H1 (cell line): ENCODE measurements around the gene MPDZ. TPM values are rescaled to one million over a fixed set of nuclear protein-coding genes. Genes with fewer than 3 reads are reported as not detected.

Experiments used
- CTCF ChIA-PET: fragments of 300-600 bp; sonication (Branson Sonifier 250); formaldehyde crosslinking; loops from one replicate; lab custom pipeline; 2021; ENCODE audit not compliant: partially characterized antibody; lab: Charles Lee
- POLR2A ChIA-PET: fragments of 300-600 bp; sonication (Branson Sonifier 250); formaldehyde crosslinking; loops from one replicate; lab custom pipeline; 2021; ENCODE audit warnings: inconsistent platforms; ENCODE audit not compliant: partially characterized antibody; lab: Charles Lee
- DNase-seq, 2 experiments: peaks; one replicate each; pipeline versions ENCODE4 v3.0.0 to v3.0.0-alpha.2; 2010 to 2022; ENCODE audit warnings: low spot score in 2 of 2, low read depth in 1 of 2, mixed read lengths in 1 of 2
- FAIRE-seq: peaks from 2 replicates; lab custom pipeline; 2011; peaks lifted over from hg19 to GRCh38; lab: Jason Lieb, UNC
- H2AFZ ChIP-seq: 2 replicates; pipeline ENCODE4 v1.8.1; 2012; ENCODE audit warnings: low read length, inconsistent platforms
- H2AK5ac ChIP-seq: 2 replicates; pipeline ENCODE4 v1.6.1; 2013; ENCODE audit warnings: low read depth, low read length
- H2BK120ac ChIP-seq: replicated peaks from 2 replicates; pipeline ENCODE3; 2013; ENCODE audit warnings: low read depth, low read length, inconsistent platforms
- H2BK12ac ChIP-seq: 2 replicates; pipeline ENCODE4 v1.6.1; 2013; ENCODE audit warnings: low read depth, low read length
- H2BK15ac ChIP-seq: 2 replicates; pipeline ENCODE4 v1.6.1; 2013; ENCODE audit warnings: low read length
- H2BK20ac ChIP-seq: 2 replicates; pipeline ENCODE4 v1.6.1; 2013; ENCODE audit warnings: low read length
- H2BK5ac ChIP-seq: 2 replicates; pipeline ENCODE4 v1.6.1; 2013; ENCODE audit warnings: low read depth, low read length
- H3K14ac ChIP-seq: 2 replicates; pipeline ENCODE4 v1.6.1; 2013; ENCODE audit warnings: inconsistent platforms; ENCODE audit not compliant: insufficient read length
- H3K18ac ChIP-seq: 2 replicates; pipeline ENCODE4 v1.6.1; 2013; ENCODE audit warnings: low read length; ENCODE audit errors: extremely low read depth
- H3K23ac ChIP-seq: 2 replicates; pipeline ENCODE4 v1.6.1; 2013; ENCODE audit warnings: inconsistent platforms; ENCODE audit not compliant: insufficient read length
- H3K23me2 ChIP-seq: 2 replicates; pipeline ENCODE4 v1.6.1; 2013; ENCODE audit warnings: low read depth, low read length
- H3K27ac ChIP-seq: 2 replicates; pipeline ENCODE4 v1.6.1; 2011; ENCODE audit warnings: low read depth, low read length, inconsistent platforms
- H3K27me3 ChIP-seq, 4 experiments: replicated peaks in 1 of 4; 1 replicate in 1 of 4; 2 replicates in 3 of 4; pipeline versions ENCODE4 v1.6.1 to v1.8.1; 2011 to 2013; ENCODE audit warnings: low read length in 3 of 4, mild to moderate bottlenecking in 3 of 4, inconsistent platforms in 2 of 4, mixed read lengths in 2 of 4, moderate library complexity in 1 of 4; ENCODE audit not compliant: control insufficient read depth in 3 of 4, insufficient read depth in 3 of 4; ENCODE audit errors: extremely low read depth in 1 of 4
- H3K36me3 ChIP-seq, 4 experiments: 2 replicates each; pipeline versions ENCODE4 v1.6.1 to v1.8.1; 2011 to 2013; ENCODE audit warnings: mild to moderate bottlenecking in 4 of 4, low read length in 3 of 4, moderate library complexity in 2 of 4, control low read depth in 1 of 4, inconsistent platforms in 1 of 4; ENCODE audit not compliant: insufficient read depth in 4 of 4, control insufficient read depth in 2 of 4
- H3K4ac ChIP-seq: replicated peaks from 2 replicates; pipeline ENCODE3; 2013; ENCODE audit warnings: low read length, low read depth, mixed read lengths, inconsistent platforms; ENCODE audit not compliant: insufficient read length
- H3K4me1 ChIP-seq, 4 experiments: replicated peaks in 1 of 4; 1 replicate in 1 of 4; 2 replicates in 3 of 4; pipeline versions ENCODE4 v1.6.1 to v1.8.1; 2011 to 2013; ENCODE audit warnings: low read length in 3 of 4, inconsistent platforms in 2 of 4, mixed read lengths in 1 of 4; ENCODE audit not compliant: insufficient read depth in 4 of 4, control insufficient read depth in 3 of 4
- H3K4me2 ChIP-seq, 2 experiments: 2 replicates each; pipeline versions ENCODE4 v1.6.1 to v1.8.1; 2011 to 2013; ENCODE audit warnings: low read depth in 2 of 2, low read length in 2 of 2, control low read depth in 1 of 2, inconsistent platforms in 1 of 2, mild to moderate bottlenecking in 1 of 2; ENCODE audit not compliant: insufficient read depth in 1 of 2
- H3K4me3 ChIP-seq, 4 experiments: fragments of 200-600, 300-600 bp in 1 of 4; sonication (generic), shearing (Covaris generic), sonication (Bioruptor Twin) in 1 of 4; 2 replicates each; pipeline versions ENCODE4 v1.5.1 to v1.8.1; 2011 to 2016; ENCODE audit warnings: low read length in 4 of 4, low read depth in 3 of 4, control low read depth in 2 of 4, inconsistent platforms in 2 of 4, mild to moderate bottlenecking in 2 of 4, mixed read lengths in 1 of 4, moderate library complexity in 1 of 4; ENCODE audit not compliant: insufficient read depth in 2 of 4; ENCODE audit errors: extremely low read depth in 1 of 4
- H3K56ac ChIP-seq: replicated peaks from 2 replicates; pipeline ENCODE3; 2013; ENCODE audit warnings: low read depth, mild to moderate bottlenecking, mixed read lengths, low read length, inconsistent platforms; ENCODE audit not compliant: insufficient read length
- H3K79me1 ChIP-seq: 2 replicates; pipeline ENCODE4 v1.6.1; 2013; ENCODE audit warnings: low read depth, low read length, control low read depth
- H3K79me2 ChIP-seq, 2 experiments: 2 replicates each; pipeline versions ENCODE4 v1.6.1 to v1.8.1; 2012 to 2013; ENCODE audit warnings: low read length in 2 of 2, mild to moderate bottlenecking in 2 of 2, inconsistent platforms in 1 of 2; ENCODE audit not compliant: insufficient read depth in 2 of 2, control insufficient read depth in 1 of 2
- H3K9ac ChIP-seq, 4 experiments: replicated peaks in 1 of 4; 1 replicate in 1 of 4; 2 replicates in 3 of 4; pipeline versions ENCODE4 v1.6.1 to v1.8.1; 2011 to 2013; ENCODE audit warnings: low read depth in 3 of 4, low read length in 3 of 4, control low read depth in 2 of 4, mild to moderate bottlenecking in 2 of 4, moderate library complexity in 2 of 4, inconsistent platforms in 1 of 4; ENCODE audit errors: extremely low read depth in 1 of 4
- H3K9me3 ChIP-seq, 2 experiments: 2 replicates each; pipeline versions ENCODE4 v1.6.1 to v1.8.1; 2012 to 2013; ENCODE audit warnings: mild to moderate bottlenecking in 2 of 2, moderate library complexity in 2 of 2, control low read depth in 1 of 2, inconsistent platforms in 1 of 2, low read depth in 1 of 2, low read length in 1 of 2, mixed read lengths in 1 of 2; ENCODE audit not compliant: insufficient read depth in 2 of 2
- H4K20me1 ChIP-seq, 2 experiments: replicated peaks in 1 of 2; 2 replicates each; pipeline versions ENCODE3 to v1.8.1; 2011 to 2013; ENCODE audit warnings: inconsistent platforms in 2 of 2, low read length in 2 of 2, mild to moderate bottlenecking in 1 of 2; ENCODE audit not compliant: insufficient read depth in 2 of 2, control insufficient read depth in 1 of 2
- H4K5ac ChIP-seq: 2 replicates; pipeline ENCODE4 v1.6.1; 2013; ENCODE audit warnings: low read length, low read depth, mixed read lengths, inconsistent platforms; ENCODE audit not compliant: insufficient read length
- H4K8ac ChIP-seq: 2 replicates; pipeline ENCODE4 v1.8.0; 2013; ENCODE audit warnings: mild to moderate bottlenecking, moderate library complexity, low read length, inconsistent platforms; ENCODE audit not compliant: insufficient read depth; ENCODE audit errors: extremely low read depth
- H4K91ac ChIP-seq: replicated peaks from 2 replicates; pipeline ENCODE3; 2013; ENCODE audit warnings: low read length, mixed read lengths, inconsistent platforms; ENCODE audit not compliant: insufficient read length
- ASH2L ChIP-seq: fragments of 200-600, 300-600 bp; sonication (generic); IDR thresholded peaks from one replicate; pipeline ENCODE4 v1.7.1; 2017; ENCODE audit warnings: low read length
- BACH1 ChIP-seq: IDR thresholded peaks from 2 replicates; pipeline ENCODE4 v1.6.1; 2012; ENCODE audit warnings: low read length, improper control_type of control experiment
- CREB1 ChIP-seq: IDR thresholded peaks from 2 replicates; pipeline ENCODE4 v1.6.1; 2012; ENCODE audit warnings: inconsistent platforms
- FOSL1 ChIP-seq: IDR thresholded peaks from 2 replicates; pipeline ENCODE4 v1.6.1; 2011; ENCODE audit warnings: mild to moderate bottlenecking, low read depth, low read length, moderate library complexity; ENCODE audit not compliant: insufficient read depth
- POU5F1 ChIP-seq: IDR thresholded peaks from 2 replicates; pipeline ENCODE4 v1.6.1; 2011; ENCODE audit warnings: low read depth, mild to moderate bottlenecking, low read length, moderate library complexity
- SIRT6 ChIP-seq: IDR thresholded peaks from one replicate; pipeline ENCODE4 v1.7.1; 2012; ENCODE audit warnings: low read length, inconsistent platforms
- WGBS, 2 experiments: shearing (Covaris generic) in 1 of 2; methylation state at CpG; one replicate each; pipeline versions ENCODE4 v1.1.6 to v1.1.7; 2013 to 2015; ENCODE audit warnings: low lambda C conversion rate in 2 of 2, mixed read lengths in 2 of 2, inconsistent platforms in 1 of 2, low coverage in 1 of 2, missing lambda C conversion rate in 1 of 2; ENCODE audit not compliant: insufficient replicate concordance in 2 of 2, insufficient coverage in 1 of 2, insufficient read length in 1 of 2; ENCODE audit errors: extremely low coverage in 1 of 2, missing lambda C conversion rate in 1 of 2; 5-methylcytosine and 5-hydroxymethylcytosine counted together
- polyA plus RNA-seq, 7 experiments: library from polyadenylated mRNA; depleted of rRNA in 3 of 7; stranded (reverse) in 5 of 7; unstranded in 2 of 7; fragments of >200 nt in 5 of 7; fragments of 200-250 nt in 2 of 7; gene quantifications; 1 replicate in 5 of 7; 2 replicates in 1 of 7; 4 replicates in 1 of 7; pipeline versions ENCODE4 v1.2.1 to v1.2.3, GENCODE V29; 2011 to 2013; ENCODE audit warnings: missing spikeins in 2 of 7, mixed read lengths in 2 of 7
- total RNA-seq: library from RNA; stranded (reverse); fragmentation: NEBNext Ultra II Directional; extraction: Animal tissue kit (Norgen Biotek cat#: 25700); gene quantifications from 2 replicates; pipeline ENCODE4 v1.2.1, GENCODE V29; 2021

The MPDZ gene
- total and polyA plus RNA-seq, 2 of the 8 experiments (the other 6 are each of a cell fraction or from before 2014, with no cell fraction given) = 14.6 to 39.4 TPM

DNA sequence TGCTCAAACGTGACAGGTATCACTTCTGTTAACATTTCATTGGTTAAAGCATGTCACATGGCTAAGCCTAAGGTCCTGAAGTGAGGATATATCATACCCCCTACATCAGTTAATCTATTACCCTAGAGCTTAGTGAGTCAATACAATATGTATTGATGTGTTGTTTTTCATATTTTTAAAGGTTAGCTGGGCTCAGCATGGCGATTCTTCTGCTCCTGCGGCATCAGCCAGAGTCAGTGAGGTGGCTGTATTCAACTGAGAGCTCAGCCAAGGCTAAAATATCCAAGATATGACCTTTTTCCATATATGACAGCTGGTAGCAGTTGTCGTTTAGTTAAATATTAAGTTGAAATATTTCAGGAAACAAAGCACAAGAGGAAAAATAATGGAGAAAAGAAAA is 38.5 kb upstream of the MPDZ start:
- Histone ChIP-seq H3K4me1 (no peaks in the 10 kb centered on the region; a peak in 1 of 7 replicates), H3K18ac (no peak overlapping the region), H2BK12ac (no peak overlapping the region), H3K14ac (no peak overlapping the region), H2BK15ac (no peak overlapping the region), H2BK20ac (no peak overlapping the region), H2AFZ (no peak overlapping the region), H2AK5ac (no peak overlapping the region), H4K20me1 (no peaks in the 10 kb centered on the region), H3K27ac (no peak overlapping the region), H3K4me3 (no peak overlapping the region), H4K5ac (no peak overlapping the region), H3K79me1 (no peaks in the 10 kb centered on the region), H3K79me2 (no peaks in the 10 kb centered on the region), H2BK5ac (no peak overlapping the region), H3K4me2 (no peak overlapping the region), H3K36me3 (no peaks in the 10 kb centered on the region), H3K56ac (no peak overlapping the region), H4K91ac (no peak overlapping the region), H2BK120ac (no peak overlapping the region), H3K23ac (no peak overlapping the region), H4K8ac (no peak overlapping the region), H3K23me2 (no peaks in the 10 kb centered on the region), H3K4ac (no peak overlapping the region), H3K9ac (no peak overlapping the region), H3K9me3 (0 out of 4 replicates have a peak, but pooled peaks cover 0 to 5% of the 10 kb centered on the region in 2 experiments), H3K27me3 (no peaks in the 10 kb centered on the region)
- ChIA-PET CTCF (no interaction called here), POLR2A (no interaction called here)
- TF ChIP-seq BACH1 (no peak), CREB1 (no peak), POU5F1 (no peak), SIRT6 (no peak), FOSL1 (no peak), ASH2L (no peak)
- FAIRE-seq (no peak), DNase-seq (no peak)
- WGBS, 2 experiments = 95% methylated on average over 4 of the region's 4 CpGs; no CpG with 5 or more reads in 1 of the 2 experiments
